Karpas-422 (cell line): ENCODE measurements around the gene LHPP. TPM values are rescaled to one million over a fixed set of nuclear protein-coding genes. Genes with fewer than 3 reads are reported as not detected.

Experiments
- DNase-seq: peaks from one replicate; pipeline ENCODE4 v3.0.0-alpha.2; 2015
- H2AFZ ChIP-seq: fragments of 200-600 bp; sonication (generic); 2 replicates; pipeline ENCODE4 v1.6.1; 2014; ENCODE audit warnings: antibody characterized with exemption, low read length, mixed read lengths
- H3K27ac ChIP-seq: fragments of 200-600 bp; sonication (generic); 2 replicates; pipeline ENCODE4 v1.5.1; 2014; ENCODE audit warnings: mild to moderate bottlenecking, low read length, moderate library complexity
- H3K27me3 ChIP-seq: fragments of 200-600 bp; sonication (generic); 2 replicates; pipeline ENCODE4 v1.6.1; 2014; ENCODE audit warnings: low read length, mixed read lengths
- H3K36me3 ChIP-seq: fragments of 200-600 bp; sonication (generic); 2 replicates; pipeline ENCODE4 v1.6.1; 2014; ENCODE audit warnings: low read length, mixed read lengths; ENCODE audit not compliant: insufficient read depth
- H3K4me1 ChIP-seq: fragments of 200-600 bp; sonication (generic); 2 replicates; pipeline ENCODE4 v1.6.1; 2014; ENCODE audit warnings: mild to moderate bottlenecking, low read length, mixed read lengths
- H3K4me2 ChIP-seq: fragments of 200-600 bp; sonication (generic); 2 replicates; pipeline ENCODE4 v1.6.1; 2014; ENCODE audit warnings: low read length, low read depth, mild to moderate bottlenecking; ENCODE audit not compliant: poor library complexity, severe bottlenecking
- H3K4me3 ChIP-seq: fragments of 200-600 bp; sonication (generic); 2 replicates; pipeline ENCODE4 v1.5.1; 2014; ENCODE audit warnings: mild to moderate bottlenecking, antibody characterized with exemption, low read length, mixed read lengths
- H3K79me2 ChIP-seq: fragments of 200-600 bp; sonication (generic); 2 replicates; pipeline ENCODE4 v1.6.1; 2014; ENCODE audit warnings: mild to moderate bottlenecking, low read length, mixed read lengths
- H3K9ac ChIP-seq: fragments of 200-600 bp; sonication (generic); 2 replicates; pipeline ENCODE4 v1.6.0; 2014; ENCODE audit warnings: low read length
- H3K9me2 ChIP-seq: fragments of 200-600 bp; sonication (generic), shearing (Covaris generic); replicated peaks from 2 replicates; pipeline ENCODE4 v1.6.0; 2014; ENCODE audit warnings: mild to moderate bottlenecking, low read length, moderate library complexity; ENCODE audit not compliant: insufficient read depth
- H3K9me3 ChIP-seq: fragments of 300-700, 200-600 bp; sonication (generic); 2 replicates; pipeline ENCODE4 v1.6.1; 2014; ENCODE audit warnings: low read length, mixed read lengths
- H4K20me1 ChIP-seq: fragments of 200-600 bp; sonication (generic); 2 replicates; pipeline ENCODE4 v1.6.1; 2014; ENCODE audit warnings: mild to moderate bottlenecking, antibody characterized with exemption, low read length, low read depth; ENCODE audit not compliant: insufficient read depth
- total RNA-seq: library from RNA; depleted of rRNA; stranded (reverse); fragments of >200 nt; shearing (Covaris generic); gene quantifications from 2 replicates; pipeline ENCODE4 v1.2.3, GENCODE V29; 2014; ENCODE audit warnings: low replicate concordance

LHPP gene
- total RNA-seq, 1 experiment from 2014 or later, result 57.2 TPM

GRCh38 chr10:124510759-124511158, 49.1 kb downstream of the LHPP start:
- no peak overlapping the region for H3K27ac ChIP-seq
- H2AFZ ChIP-seq, result no peak overlapping the region
- H3K27me3 ChIP-seq, result no peaks in the 10 kb centered on the region
- H3K4me2 ChIP-seq, result no peak overlapping the region
- no peaks in the 10 kb centered on the region for H3K9me3 ChIP-seq
- no peak overlapping the region for H3K9ac ChIP-seq
- H3K9me2 ChIP-seq, result no peaks in the 10 kb centered on the region
- DNase-seq, result no peak
- no peaks in the 10 kb centered on the region for H3K36me3 ChIP-seq
- peaks cover 7% of the 10 kb centered on the region for H3K4me1 ChIP-seq
- H3K4me3 ChIP-seq, result no peak overlapping the region
- no peaks in the 10 kb centered on the region for H4K20me1 ChIP-seq
- H3K79me2 ChIP-seq, result no peaks in the 10 kb centered on the region

- Histone ChIP-seq H3K27ac (no peak overlapping the region), H2AFZ (no peak overlapping the region), H3K79me2 (no peaks in the 10 kb centered on the region), H3K9me3 (no peaks in the 10 kb centered on the region), H3K9ac (no peak overlapping the region), H3K27me3 (no peaks in the 10 kb centered on the region), H4K20me1 (no peaks in the 10 kb centered on the region), H3K36me3 (no peaks in the 10 kb centered on the region), H3K9me2 (no peaks in the 10 kb centered on the region), H3K4me1 (peaks cover 7% of the 10 kb centered on the region), H3K4me3 (no peak overlapping the region), H3K4me2 (no peak overlapping the region)
- no peak for DNase-seq
Observed at GRCh38 chr10:124511205-124512039, 49.8 kb downstream of the LHPP start.

DNA sequence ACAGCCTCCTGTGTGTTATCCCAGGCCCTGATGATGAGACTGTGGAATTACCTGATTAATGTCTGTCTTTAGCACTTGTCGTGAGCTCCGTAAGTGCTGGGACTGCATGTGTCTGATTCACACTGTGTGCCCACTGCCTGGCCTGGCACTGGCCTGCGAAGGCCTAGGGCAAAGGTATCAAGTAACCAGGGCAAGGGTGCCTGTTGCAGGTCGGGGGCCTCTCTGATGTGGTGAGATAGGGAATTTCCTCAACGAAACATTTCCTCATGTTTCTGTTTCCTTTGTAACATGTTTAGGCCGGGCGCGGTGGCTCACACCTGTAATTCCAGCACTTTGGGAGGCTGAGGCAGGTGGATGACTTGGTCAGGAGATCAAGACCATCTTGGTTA, 50.4 kb downstream of the LHPP start:
- H3K9me2 ChIP-seq, result no peaks in the 10 kb centered on the region
- H3K79me2 ChIP-seq, result no peaks in the 10 kb centered on the region
- no peaks in the 10 kb centered on the region for H3K9me3 ChIP-seq
- H3K27me3 ChIP-seq, result no peaks in the 10 kb centered on the region
- no peak overlapping the region for H2AFZ ChIP-seq
- no peaks in the 10 kb centered on the region for H3K36me3 ChIP-seq
- no peak overlapping the region for H3K4me2 ChIP-seq
- no peak for DNase-seq
- H4K20me1 ChIP-seq, result no peaks in the 10 kb centered on the region
- H3K4me3 ChIP-seq, result no peak overlapping the region
- H3K9ac ChIP-seq, result no peak overlapping the region
- H3K4me1 ChIP-seq, result peaks cover 7% of the 10 kb centered on the region
- H3K27ac ChIP-seq, result no peak overlapping the region

GRCh38 chr10:124512600-124512999, 51.0 kb downstream of the LHPP start:
- no peak overlapping the region for H3K9ac ChIP-seq
- no peak overlapping the region for H3K27ac ChIP-seq
- no peaks in the 10 kb centered on the region for H3K79me2 ChIP-seq
- peaks cover 7% of the 10 kb centered on the region for H3K4me1 ChIP-seq
- H3K9me3 ChIP-seq, result no peaks in the 10 kb centered on the region
- no peaks in the 10 kb centered on the region for H3K36me3 ChIP-seq
- no peaks in the 10 kb centered on the region for H3K27me3 ChIP-seq
- no peaks in the 10 kb centered on the region for H4K20me1 ChIP-seq
- no peak overlapping the region for H3K4me2 ChIP-seq
- no peak overlapping the region for H3K4me3 ChIP-seq
- no peak overlapping the region for H2AFZ ChIP-seq
- H3K9me2 ChIP-seq, result no peaks in the 10 kb centered on the region
- no peak for DNase-seq

GRCh38 chr10:124515244-124515970, 53.8 kb downstream of the LHPP start:
- no peak for DNase-seq
- H3K9me3 ChIP-seq, result no peaks in the 10 kb centered on the region
- H4K20me1 ChIP-seq, result no peaks in the 10 kb centered on the region
- no peak overlapping the region for H3K9ac ChIP-seq
- H2AFZ ChIP-seq, result no peak overlapping the region
- H3K27ac ChIP-seq, result no peak overlapping the region
- H3K36me3 ChIP-seq, result no peaks in the 10 kb centered on the region
- no peaks in the 10 kb centered on the region for H3K79me2 ChIP-seq
- no peaks in the 10 kb centered on the region for H3K4me1 ChIP-seq
- no peaks in the 10 kb centered on the region for H3K9me2 ChIP-seq
- H3K27me3 ChIP-seq, result no peaks in the 10 kb centered on the region
- H3K4me3 ChIP-seq, result no peak overlapping the region
- H3K4me2 ChIP-seq, result no peak overlapping the region

DNA sequence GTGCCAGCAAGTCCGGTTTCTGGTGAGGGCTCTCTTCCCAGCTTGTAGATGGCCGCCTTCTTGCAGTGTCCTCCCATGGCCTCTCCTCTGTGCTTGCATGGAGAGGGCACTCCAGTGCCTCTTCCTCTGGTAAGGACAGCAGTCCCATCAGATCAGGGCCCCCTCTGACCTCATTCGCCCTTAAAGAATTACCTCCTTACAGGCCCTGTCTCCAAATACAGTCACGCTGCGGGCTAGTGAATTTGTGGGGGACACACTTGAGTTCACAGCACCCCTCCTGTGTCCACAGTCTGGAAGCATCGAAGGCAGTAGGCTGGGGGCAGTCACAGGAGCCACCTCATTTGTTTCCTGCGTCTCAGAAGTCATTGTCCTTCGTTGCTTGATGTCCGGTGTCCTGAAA, 54.6 kb downstream of the LHPP start:
- Histone ChIP-seq H3K4me3 (no peak overlapping the region), H3K4me1 (no peaks in the 10 kb centered on the region), H3K4me2 (no peak overlapping the region), H3K9ac (no peak overlapping the region), H3K27me3 (no peaks in the 10 kb centered on the region), H2AFZ (no peak overlapping the region), H4K20me1 (no peaks in the 10 kb centered on the region), H3K36me3 (no peaks in the 10 kb centered on the region), H3K9me2 (no peaks in the 10 kb centered on the region), H3K27ac (no peak overlapping the region), H3K79me2 (no peaks in the 10 kb centered on the region), H3K9me3 (no peaks in the 10 kb centered on the region)
- no peak for DNase-seq

GRCh38 chr10:124516746-124517397, 55.2 kb downstream of the LHPP start:
- Histone ChIP-seq H4K20me1 (no peaks in the 10 kb centered on the region), H3K4me1 (no peaks in the 10 kb centered on the region), H3K79me2 (no peaks in the 10 kb centered on the region), H3K9me3 (no peaks in the 10 kb centered on the region), H3K4me2 (no peak overlapping the region), H3K27me3 (no peaks in the 10 kb centered on the region), H3K4me3 (no peak overlapping the region), H3K36me3 (no peaks in the 10 kb centered on the region), H3K9me2 (no peaks in the 10 kb centered on the region), H3K27ac (no peak overlapping the region), H3K9ac (no peak overlapping the region), H2AFZ (no peak overlapping the region)
- DNase-seq, result no peak

GRCh38 chr10:124517461-124517860, 55.8 kb downstream of the LHPP start:
- no peaks in the 10 kb centered on the region for H3K79me2 ChIP-seq
- H3K9me3 ChIP-seq, result no peaks in the 10 kb centered on the region
- no peak for DNase-seq
- H3K36me3 ChIP-seq, result no peaks in the 10 kb centered on the region
- H3K9me2 ChIP-seq, result no peaks in the 10 kb centered on the region
- no peak overlapping the region for H3K4me3 ChIP-seq
- H3K27ac ChIP-seq, result no peak overlapping the region
- no peaks in the 10 kb centered on the region for H3K4me1 ChIP-seq
- H4K20me1 ChIP-seq, result no peaks in the 10 kb centered on the region
- H3K9ac ChIP-seq, result no peak overlapping the region
- no peak overlapping the region for H2AFZ ChIP-seq
- no peaks in the 10 kb centered on the region for H3K27me3 ChIP-seq
- no peak overlapping the region for H3K4me2 ChIP-seq
